ENCODE results near the gene UQCRQ.

UQCRQ gene

GRCh38 chr5:132898094-132898493 is 31.7 kb downstream of the UQCRQ start:
- DNase-seq (ENCODE audit: low read depth) = no peak
- no peak for TF ChIP-seq MYC (IDR thresholded peaks at IDR 0.05; ENCODE audit: low read depth, low read length)
- TF ChIP-seq MAX (IDR thresholded peaks at IDR 0.05; ENCODE audit: low read depth, low read length) = no peak
- no peak for TF ChIP-seq CTCF (IDR thresholded peaks at IDR 0.05; ENCODE audit: low read depth, low read length)
- TF ChIP-seq POLR2A (IDR thresholded peaks at IDR 0.05; ENCODE audit: extremely low read depth, insufficient read length) = no peak
- H3K4me3 ChIP-seq (ENCODE audit: low read depth, low read length) = no peak overlapping the region

DNA sequence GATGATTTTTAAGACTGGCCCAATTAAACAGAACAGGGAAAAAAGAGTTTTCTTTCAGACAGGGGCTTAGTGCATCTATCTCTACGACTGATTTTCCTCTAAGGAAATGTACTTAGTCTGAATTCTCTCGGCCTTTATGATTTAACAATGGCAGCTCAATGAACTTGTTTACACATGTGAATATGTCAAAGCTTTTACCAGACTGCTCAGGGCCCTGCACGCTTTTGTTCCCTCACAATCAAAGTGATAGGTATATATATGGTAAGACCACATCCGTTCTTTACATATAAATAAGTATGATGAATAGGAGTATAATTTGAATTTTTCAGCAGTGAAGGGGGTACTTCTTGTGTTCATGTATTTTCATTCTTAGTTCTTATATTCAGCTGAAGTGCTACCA is 34.6 kb downstream of the UQCRQ start:
- no peak overlapping the region for H3K4me3 ChIP-seq (ENCODE audit: low read depth, low read length)
- TF ChIP-seq POLR2A (IDR thresholded peaks at IDR 0.05; ENCODE audit: extremely low read depth, insufficient read length) (no peak), CTCF (IDR thresholded peaks at IDR 0.05; ENCODE audit: low read depth, low read length) (no peak), MYC (IDR thresholded peaks at IDR 0.05; ENCODE audit: low read depth, low read length) (no peak), MAX (IDR thresholded peaks at IDR 0.05; ENCODE audit: low read depth, low read length) (no peak)
- DNase-seq (ENCODE audit: low read depth) = no peak

- DNase-seq (ENCODE audit: low read depth) = no peak
- H3K4me3 ChIP-seq (ENCODE audit: low read depth, low read length) = no peak overlapping the region
Measured at GRCh38 chr5:132901730-132902129, 35.3 kb downstream of the UQCRQ start.

DNA sequence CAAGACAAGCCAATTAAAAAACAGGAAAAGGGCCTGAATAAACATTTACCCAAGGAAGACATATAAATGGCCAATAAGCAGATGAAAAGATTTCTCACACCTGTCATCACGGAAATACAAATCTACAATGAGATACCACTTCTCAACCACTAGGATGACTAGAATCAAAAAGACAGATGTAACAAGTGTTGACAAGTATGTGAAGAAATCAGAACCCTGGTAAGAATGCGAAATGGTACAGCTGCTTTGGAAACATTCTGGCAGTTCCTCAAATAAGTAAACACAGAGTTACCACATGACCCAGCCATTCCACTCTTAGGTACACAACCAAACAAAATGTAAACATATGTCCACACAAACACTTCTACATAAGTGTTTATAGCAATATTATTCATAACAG is 39.5 kb downstream of the UQCRQ start:
- DNase-seq (ENCODE audit: low read depth) = peak; percentile 8
- H3K4me3 ChIP-seq (ENCODE audit: low read depth, low read length) = no peak overlapping the region
- TF ChIP-seq CTCF (IDR thresholded peaks at IDR 0.05; ENCODE audit: low read depth, low read length) = no peak
- no peak for TF ChIP-seq MAX (IDR thresholded peaks at IDR 0.05; ENCODE audit: low read depth, low read length)
- no peak for TF ChIP-seq POLR2A (IDR thresholded peaks at IDR 0.05; ENCODE audit: extremely low read depth, insufficient read length)
- no peak for TF ChIP-seq MYC (IDR thresholded peaks at IDR 0.05; ENCODE audit: low read depth, low read length)

More at GRCh38 chr5:132901730-132902129, 35.3 kb downstream of the UQCRQ start:
- TF ChIP-seq CTCF (IDR thresholded peaks at IDR 0.05; ENCODE audit: low read depth, low read length) (no peak), POLR2A (IDR thresholded peaks at IDR 0.05; ENCODE audit: extremely low read depth, insufficient read length) (no peak), MAX (IDR thresholded peaks at IDR 0.05; ENCODE audit: low read depth, low read length) (no peak), MYC (IDR thresholded peaks at IDR 0.05; ENCODE audit: low read depth, low read length) (no peak)

DNA sequence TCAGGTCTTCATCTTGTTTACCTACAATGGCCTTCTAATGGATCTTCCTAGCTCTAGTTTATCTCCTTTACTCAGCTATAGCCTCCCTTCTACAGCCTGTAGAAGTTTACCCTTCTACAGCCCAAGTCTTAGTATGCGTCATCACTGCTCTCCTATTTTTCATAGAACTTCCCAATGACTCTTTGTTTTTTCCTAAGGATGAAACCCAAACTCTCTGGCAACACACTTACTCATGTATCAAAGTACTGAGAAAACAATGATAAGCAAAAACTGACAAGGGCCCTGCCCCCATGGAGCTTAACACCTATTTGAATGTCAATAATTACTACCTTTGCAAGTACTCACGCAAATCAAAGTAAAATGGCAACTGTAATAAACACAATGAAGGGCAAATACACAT is 40.7 kb downstream of the UQCRQ start:
- DNase-seq (ENCODE audit: low read depth) = no peak
- no peak for TF ChIP-seq CTCF (IDR thresholded peaks at IDR 0.05; ENCODE audit: low read depth, low read length)
- no peak for TF ChIP-seq MYC (IDR thresholded peaks at IDR 0.05; ENCODE audit: low read depth, low read length)
- no peak for TF ChIP-seq POLR2A (IDR thresholded peaks at IDR 0.05; ENCODE audit: extremely low read depth, insufficient read length)
- TF ChIP-seq MAX (IDR thresholded peaks at IDR 0.05; ENCODE audit: low read depth, low read length) = no peak
- no peak overlapping the region for H3K4me3 ChIP-seq (ENCODE audit: low read depth, low read length)

GRCh38 chr5:132909702-132910101 is 43.3 kb downstream of the UQCRQ start:
- TF ChIP-seq MYC (IDR thresholded peaks at IDR 0.05; ENCODE audit: low read depth, low read length) = no peak
- H3K4me3 ChIP-seq (ENCODE audit: low read depth, low read length) = no peak overlapping the region
- no peak for DNase-seq (ENCODE audit: low read depth)
